Gastroesophageal sphincter (tissue), 4 donors: Measurements from ENCODE around the gene DNM3. TPM values are rescaled to one million over a fixed set of nuclear protein-coding genes. Genes with fewer than 3 reads are reported as not detected.

Source experiments
- ATAC-seq: fragments of 150-250 bp; one replicate; pipeline ENCODE4 v1.9.1; 2016; ENCODE audit warnings: mild to moderate bottlenecking, moderate library complexity
- H3K27ac ChIP-seq, 4 donors: fragments of 200-600 bp; sonication (generic) in 3 of 4; 1 replicate in 3 of 4; 2 replicates in 1 of 4; pipeline ENCODE4 v1.5.1; 2016 to 2019
- H3K27me3 ChIP-seq: fragments of 200-600 bp; sonication (generic); one replicate; pipeline ENCODE4 v1.5.1; 2019
- H3K36me3 ChIP-seq, 2 donors: fragments of 200-600 bp; sonication (generic); one replicate each; pipeline ENCODE4 v1.5.1; 2019; ENCODE audit warnings: control low read depth in 1 of 2
- H3K4me1 ChIP-seq, 3 donors: fragments of 200-600 bp; sonication (generic); 1 replicate in 2 of 3; 2 replicates in 1 of 3; pipeline ENCODE4 v1.5.1; 2016 to 2019; ENCODE audit warnings: control low read depth in 2 of 3
- H3K4me3 ChIP-seq, 2 donors: fragments of 200-600 bp; sonication (generic); one replicate each; pipeline ENCODE4 v1.5.1; 2019; ENCODE audit warnings: mild to moderate bottlenecking in 1 of 2, moderate library complexity in 1 of 2
- H3K9me3 ChIP-seq, 3 donors: fragments of 200-600 bp; sonication (generic); one replicate each; pipeline ENCODE4 v1.5.1; 2017 to 2019; ENCODE audit warnings: control low read depth in 2 of 3
- CTCF ChIP-seq, 4 experiments: fragments of 200-600 bp in 2 of 4; fragments of 450-650 bp in 2 of 4; sonication (generic) in 1 of 4; IDR thresholded peaks; one replicate each; pipeline ENCODE4 v1.5.1; 2017 to 2019; ENCODE audit warnings: antibody characterized with exemption in 4 of 4, mild to moderate bottlenecking in 2 of 4, moderate library complexity in 2 of 4
- EP300 ChIP-seq: sonication (generic); formaldehyde crosslinking; IDR thresholded peaks from one replicate; pipeline ENCODE4 v1.6.1; 2017; ENCODE audit warnings: antibody characterized with exemption, mild to moderate bottlenecking
- POLR2A ChIP-seq, 2 donors: fragments of 450-650 bp; IDR thresholded peaks; one replicate each; pipeline ENCODE4 v1.6.1; 2017; ENCODE audit warnings: antibody characterized with exemption in 2 of 2, mild to moderate bottlenecking in 2 of 2, moderate library complexity in 1 of 2
- POLR2AphosphoS5 ChIP-seq: sonication (generic); formaldehyde crosslinking; IDR thresholded peaks from one replicate; pipeline ENCODE4 v1.6.1; 2017; ENCODE audit warnings: antibody characterized with exemption
- WGBS, 2 donors: methylation state at CpG; one replicate each; pipeline ENCODE4 v1.1.5; 2018; ENCODE audit warnings: low coverage in 1 of 2; 5-methylcytosine and 5-hydroxymethylcytosine counted together
- total RNA-seq, 4 donors: library from RNA; depleted of rRNA; stranded (reverse); fragments of >200 nt; gene quantifications; one replicate each; pipeline ENCODE4 v1.1.0, GENCODE V29; 2016

The DNM3 gene
- total RNA-seq, 4 donors from 2014 or later = 1.9 to 5.0 (median 3.9) TPM

GRCh38 chr1:172185996-172186395, 344.7 kb downstream of the DNM3 start:
- ATAC-seq = no peak
- 59 to 67% methylated on average over 3 of the region's 3 CpGs for WGBS, 2 donors
- no peak overlapping the region for H3K27ac ChIP-seq

GRCh38 chr1:172201572-172201971, 360.3 kb downstream of the DNM3 start:
- Histone ChIP-seq H3K4me3 (no peak overlapping the region), H3K27ac (no peak overlapping the region), H3K36me3 (no peaks in the 10 kb centered on the region), H3K27me3 (no peaks in the 10 kb centered on the region), H3K4me1 (no peaks in the 10 kb centered on the region), H3K9me3 (peaks cover 0 to 32% (median 0%) of the 10 kb centered on the region in 3 donors)
- WGBS, 2 donors = 50% methylated on average over 2 of the region's 3 CpGs; no CpG with 5 or more reads in 1 of the 2 donors
- TF ChIP-seq CTCF (IDR thresholded peaks at IDR 0.05) = no peak
- no peak for TF ChIP-seq POLR2A (IDR thresholded peaks at IDR 0.05)
- TF ChIP-seq EP300 = no peak
- TF ChIP-seq POLR2AphosphoS5 = no peak
- ATAC-seq = no peak

More at GRCh38 chr1:172185996-172186395, 344.7 kb downstream of the DNM3 start:
- TF ChIP-seq CTCF (IDR thresholded peaks at IDR 0.05) (no peak), POLR2A (IDR thresholded peaks at IDR 0.05) (no peak), EP300 (no peak)
- Histone ChIP-seq H3K36me3 (no peaks in the 10 kb centered on the region), H3K9me3 (no peaks in the 10 kb centered on the region), H3K4me3 (no peak overlapping the region), H3K4me1 (peaks cover 0 to 24% (median 0%) of the 10 kb centered on the region in 3 donors), H3K27me3 (no peaks in the 10 kb centered on the region)

GRCh38 chr1:172203135-172203823, 362.0 kb downstream of the DNM3 start:
- TF ChIP-seq EP300 = no peak
- TF ChIP-seq CTCF (IDR thresholded peaks at IDR 0.05) = no peak
- TF ChIP-seq POLR2AphosphoS5 = no peak
- no peak for TF ChIP-seq POLR2A (IDR thresholded peaks at IDR 0.05)
- 49 to 51% methylated on average over 6 of the region's 8 CpGs for WGBS, 2 donors
- no peak for ATAC-seq
- no peaks in the 10 kb centered on the region for H3K36me3 ChIP-seq
- peaks cover 0 to 16% (median 0%) of the 10 kb centered on the region in 3 donors for H3K9me3 ChIP-seq
- H3K4me1 ChIP-seq = no peaks in the 10 kb centered on the region
- no peaks in the 10 kb centered on the region for H3K27me3 ChIP-seq
- no peak overlapping the region for H3K27ac ChIP-seq
- H3K4me3 ChIP-seq = no peak overlapping the region

- Histone ChIP-seq H3K4me1 (no peaks in the 10 kb centered on the region), H3K9me3 (peaks cover 0 to 10% (median 0%) of the 10 kb centered on the region in 3 donors), H3K36me3 (no peaks in the 10 kb centered on the region), H3K4me3 (no peak overlapping the region), H3K27me3 (no peaks in the 10 kb centered on the region), H3K27ac (no peak overlapping the region)
- ATAC-seq = no peak
- TF ChIP-seq EP300 = no peak
- TF ChIP-seq CTCF (IDR thresholded peaks at IDR 0.05) = no peak
- no peak for TF ChIP-seq POLR2A (IDR thresholded peaks at IDR 0.05)
- TF ChIP-seq POLR2AphosphoS5 = no peak
Observed at GRCh38 chr1:172203902-172204301, 362.6 kb downstream of the DNM3 start.

- Histone ChIP-seq H3K4me1 (no peaks in the 10 kb centered on the region), H3K36me3 (no peaks in the 10 kb centered on the region), H3K4me3 (no peak overlapping the region), H3K27me3 (no peaks in the 10 kb centered on the region), H3K27ac (no peak overlapping the region), H3K9me3 (no peaks in the 10 kb centered on the region)
- no peak for ATAC-seq
- TF ChIP-seq EP300 = no peak
- TF ChIP-seq CTCF (IDR thresholded peaks at IDR 0.05) = no peak
- TF ChIP-seq POLR2A (IDR thresholded peaks at IDR 0.05) = no peak
- no peak for TF ChIP-seq POLR2AphosphoS5
Observed at GRCh38 chr1:172206256-172206655, 365.0 kb downstream of the DNM3 start.
